HCT116 (cell line): ENCODE measurements around the gene GSTA4. TPM values are rescaled to one million over a fixed set of nuclear protein-coding genes. Genes with fewer than 3 reads are reported as not detected.

Experiments
- ATAC-seq: fragments of 200-7000 bp; cut with Tn5 transposase; 2 replicates; pipeline ENCODE4 v1.9.1; 2020; ENCODE audit warnings: mild to moderate bottlenecking, moderate library complexity
- BruUV-seq: library from RNA; stranded (reverse); fragments of 400-500 nt; replicated peaks from 2 replicates; lab custom pipeline; 2021; lab: Mats Ljungman, UMichigan
- CTCF ChIA-PET: fragments of 300-600 bp; sonication (Branson Sonifier 250); formaldehyde crosslinking; loops from one replicate; lab custom pipeline; 2021; ENCODE audit warnings: antibody characterized with exemption; lab: Charles Lee
- POLR2A ChIA-PET: fragments of 300-600, 350-600 bp; sonication (Branson Sonifier 250); formaldehyde crosslinking; loops from one replicate; lab custom pipeline; 2021; ENCODE audit warnings: antibody characterized with exemption; lab: Charles Lee
- RAD21 ChIA-PET, 2 experiments: fragments of 300-600 bp; sonication (Branson Sonifier 250); formaldehyde crosslinking; loops; one replicate each; lab custom pipeline; 2023; ENCODE audit warnings: low total read pairs in 2 of 2; ENCODE audit not compliant: uncharacterized antibody in 2 of 2, unreplicated experiment in 2 of 2, low non-redundant PET in 1 of 2; lab: Charles Lee
- DNase-seq: peaks from one replicate; pipeline ENCODE4 v3.0.0-alpha.2; 2010; ENCODE audit warnings: low read depth, low spot score
- H2AFZ ChIP-seq: fragments of 200-600 bp; shearing (Covaris generic), sonication (generic); 2 replicates; pipeline ENCODE4 v1.6.1; 2017; ENCODE audit warnings: low read depth, mixed run types, mixed read lengths, antibody characterized with exemption, low read length; ENCODE audit not compliant: poor library complexity, severe bottlenecking
- H3K27ac ChIP-seq: 2 replicates; pipeline ENCODE4 v1.5.1; 2012; ENCODE audit warnings: low read depth, low read length
- H3K27me3 ChIP-seq: fragments of 200-600 bp; sonication (generic); 2 replicates; pipeline ENCODE4 v1.6.1; 2016; ENCODE audit warnings: mixed run types, low read length, mixed read lengths; ENCODE audit not compliant: insufficient read depth
- H3K36me3 ChIP-seq, 2 experiments: fragments of 200-500 bp in 1 of 2; fragments of 200-600 bp in 1 of 2; sonication (Bioruptor generic) in 1 of 2; sonication (generic) in 1 of 2; 2 replicates each; pipeline versions ENCODE4 v1.5.1 to v1.6.1; 2014 to 2016; ENCODE audit warnings: low read length in 2 of 2, inconsistent platforms in 1 of 2, mixed read lengths in 1 of 2, mixed run types in 1 of 2; ENCODE audit not compliant: insufficient read depth in 2 of 2, control insufficient read depth in 1 of 2
- H3K4me1 ChIP-seq, 2 experiments: fragments of 200-600 bp in 1 of 2; sonication (generic) in 1 of 2; 2 replicates each; pipeline versions ENCODE4 v1.5.1 to v1.6.1; 2012 to 2017; ENCODE audit warnings: low read length in 2 of 2, inconsistent platforms in 1 of 2, mild to moderate bottlenecking in 1 of 2, mixed read lengths in 1 of 2, mixed run types in 1 of 2, moderate library complexity in 1 of 2; ENCODE audit not compliant: insufficient read depth in 2 of 2, control insufficient read depth in 1 of 2
- H3K4me2 ChIP-seq: fragments of 200-600 bp; sonication (generic); 2 replicates; pipeline ENCODE4 v1.6.1; 2017; ENCODE audit warnings: mixed run types, low read length, mixed read lengths
- H3K4me3 ChIP-seq, 2 experiments: fragments of 200-600 bp in 1 of 2; sonication (generic) in 1 of 2; replicated peaks in 1 of 2; 2 replicates each; pipeline ENCODE4 v1.5.1; 2011 to 2016; ENCODE audit warnings: low read length in 2 of 2, control low read depth in 1 of 2, low read depth in 1 of 2, mild to moderate bottlenecking in 1 of 2, mixed read lengths in 1 of 2, mixed run types in 1 of 2
- H3K79me2 ChIP-seq: fragments of 200-600 bp; sonication (generic); 2 replicates; pipeline ENCODE4 v1.6.1; 2017; ENCODE audit warnings: mild to moderate bottlenecking, mixed run types, low read length, moderate library complexity, mixed read lengths; ENCODE audit not compliant: insufficient read depth
- H3K9ac ChIP-seq: fragments of 200-600 bp; sonication (generic); 2 replicates; pipeline ENCODE4 v1.6.1; 2016; ENCODE audit warnings: low read length, mixed read lengths
- H3K9me2 ChIP-seq: fragments of 200-600 bp; sonication (generic), shearing (Covaris generic); 2 replicates; pipeline ENCODE4 v1.6.1; 2017; ENCODE audit warnings: mixed run types, mild to moderate bottlenecking, moderate library complexity; ENCODE audit not compliant: insufficient read depth
- H3K9me3 ChIP-seq, 2 experiments: fragments of 200-500 bp in 1 of 2; fragments of 200-600 bp in 1 of 2; sonication (Bioruptor generic) in 1 of 2; sonication (generic) in 1 of 2; 2 replicates each; pipeline ENCODE4 v1.6.1; 2014 to 2017; ENCODE audit warnings: low read length in 2 of 2, mixed read lengths in 2 of 2, inconsistent platforms in 1 of 2, low read depth in 1 of 2, mild to moderate bottlenecking in 1 of 2, mixed run types in 1 of 2, moderate library complexity in 1 of 2; ENCODE audit not compliant: control insufficient read depth in 1 of 2, insufficient read depth in 1 of 2
- H4K20me1 ChIP-seq: fragments of 200-600 bp; sonication (generic), shearing (Covaris generic); 2 replicates; pipeline ENCODE4 v1.6.1; 2017; ENCODE audit warnings: mixed run types, mild to moderate bottlenecking, moderate library complexity; ENCODE audit not compliant: insufficient read depth
- CEBPB ChIP-seq: IDR thresholded peaks from 2 replicates; pipeline ENCODE4 v1.6.1; 2012; ENCODE audit warnings: low read depth
- EZH2 ChIP-seq: fragments of 200-600 bp; sonication (generic); IDR thresholded peaks from 2 replicates; pipeline ENCODE4 v1.6.1; 2017; ENCODE audit warnings: antibody characterized with exemption, mixed run types
- FOSL1 ChIP-seq: IDR thresholded peaks from 2 replicates; pipeline ENCODE4 v1.6.1; 2012; ENCODE audit warnings: low read depth
- JUND ChIP-seq: IDR thresholded peaks from 2 replicates; pipeline ENCODE4 v1.6.1; 2012
- POLR2A ChIP-seq: IDR thresholded peaks from 2 replicates; pipeline ENCODE4 v1.7.0; 2011; ENCODE audit warnings: borderline replicate concordance; ENCODE audit not compliant: insufficient read depth, insufficient read length; ENCODE audit errors: extremely low read depth
- POLR2AphosphoS5 ChIP-seq: IDR thresholded peaks from 2 replicates; pipeline ENCODE4 v1.6.1; 2011; ENCODE audit warnings: mild to moderate bottlenecking, low read depth, low read length, moderate library complexity
- RAD21 ChIP-seq: IDR thresholded peaks from 2 replicates; pipeline ENCODE4 v1.6.1; 2012; ENCODE audit warnings: low read depth, mild to moderate bottlenecking
- SIN3A ChIP-seq: IDR thresholded peaks from 2 replicates; pipeline ENCODE4 v1.6.1; 2012; ENCODE audit warnings: low read depth
- SP1 ChIP-seq: IDR thresholded peaks from 2 replicates; pipeline ENCODE4 v1.6.1; 2012; ENCODE audit warnings: low read depth
- SRF ChIP-seq: IDR thresholded peaks from 2 replicates; pipeline ENCODE4 v1.6.1; 2012; ENCODE audit warnings: low read depth
- TCF7L2 ChIP-seq: IDR thresholded peaks from 2 replicates; pipeline ENCODE4 v1.7.0; 2011; ENCODE audit warnings: borderline replicate concordance, inconsistent platforms; ENCODE audit not compliant: insufficient read depth, insufficient read length; ENCODE audit errors: extremely low read depth
- ZFX ChIP-seq: fragments of 450-650 bp; IDR thresholded peaks from 2 replicates; pipeline ENCODE4 v1.6.1; 2017
- intact Hi-C: fragments of 100-400 bp; cut with micrococcal nuclease; formaldehyde crosslinking; loops from 2 replicates; pipeline ENCODE4 v1.10.0; 2022
- total RNA-seq: library from RNA; stranded (reverse); gene quantifications from one replicate; pipeline ENCODE4 v1.2.1, GENCODE V29; 2021; ENCODE audit not compliant: unreplicated experiment
- TF ChIP-seq, protein P1 (sequence below): IDR thresholded peaks from 2 replicates; pipeline ENCODE4 v1.6.1; 2012
- TF ChIP-seq, protein P2 (sequence below): IDR thresholded peaks from 2 replicates; pipeline ENCODE4 v1.6.1; 2011; ENCODE audit warnings: mild to moderate bottlenecking, low read length, moderate library complexity; ENCODE audit not compliant: insufficient replicate concordance; ENCODE audit errors: extremely low read depth

GSTA4 gene
- total RNA-seq, 1 experiment from 2014 or later, result 2.2 TPM

DNA sequence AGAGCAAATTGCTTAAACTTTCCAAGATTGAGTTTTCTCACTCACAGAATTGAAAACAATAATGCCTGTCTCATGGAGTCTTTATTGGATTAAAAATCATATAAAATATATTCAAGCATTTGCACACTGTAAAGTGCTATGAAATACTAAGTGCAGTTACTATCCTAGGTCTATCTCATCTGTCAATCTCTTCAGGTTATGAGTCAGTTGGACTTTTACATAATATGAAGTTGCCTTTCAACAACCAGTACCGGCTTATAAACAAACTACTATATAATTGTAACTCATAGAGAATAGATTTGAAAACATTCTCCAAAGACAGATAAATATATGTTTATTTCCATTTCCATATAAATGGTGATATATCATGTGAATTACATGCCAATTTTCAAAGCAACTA lies 20.4 kb upstream of the GSTA4 start (continued):
- TF ChIP-seq SP1, result no peak
- no peak for TF ChIP-seq SIN3A
- TF ChIP-seq POLR2A, result no peak
- TF ChIP-seq FOSL1, result no peak
- no peak for TF ChIP-seq TCF7L2
- no peak for TF ChIP-seq POLR2AphosphoS5
- no peak for TF ChIP-seq EZH2

DNA sequence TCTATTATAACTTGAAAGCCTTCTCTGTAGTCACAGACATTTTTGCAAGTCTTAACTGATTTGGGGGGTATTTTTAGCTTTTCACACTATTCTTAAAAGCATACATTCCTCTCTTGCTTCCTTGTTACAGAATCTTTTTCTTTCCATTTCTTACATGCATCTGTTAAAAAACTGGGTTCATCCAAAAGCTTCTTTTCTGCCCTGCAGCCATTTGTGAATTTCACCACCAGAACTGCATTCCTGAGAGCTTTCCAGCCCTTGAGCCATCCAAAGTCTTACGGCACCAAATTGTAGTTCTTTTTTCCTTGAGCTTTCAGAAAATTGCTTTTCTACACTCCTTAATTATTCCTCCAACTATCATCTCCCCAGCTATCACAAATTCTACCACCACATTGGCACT lies 19.7 kb upstream of the GSTA4 start:
- BruUV-seq, result no TSS peak
- DNase-seq (no peak), ATAC-seq (no peak)
- H3K4me2 ChIP-seq, result no peak overlapping the region
- H3K9ac ChIP-seq, result no peak overlapping the region
- no peak overlapping the region for H3K27ac ChIP-seq
- intact Hi-C loops, result no loop called here
- H3K4me3 ChIP-seq, result no peak overlapping the region
- no peaks in the 10 kb centered on the region for H3K4me1 ChIP-seq
- POLR2A ChIA-PET, result no interaction called here
- RAD21 ChIA-PET, result no interaction called here
- no peaks in the 10 kb centered on the region for H3K79me2 ChIP-seq
- no peak overlapping the region for H2AFZ ChIP-seq
- peaks cover 0 to 16% of the 10 kb centered on the region in 2 experiments; a peak in 2 of 4 replicates for H3K36me3 ChIP-seq
- TF ChIP-seq POLR2AphosphoS5 (no peak), SIN3A (no peak), ZFX (no peak), SRF (no peak), FOSL1 (no peak), JUND (no peak), POLR2A (no peak), RAD21 (no peak), CEBPB (no peak)
- TF ChIP-seq, protein P1, sequence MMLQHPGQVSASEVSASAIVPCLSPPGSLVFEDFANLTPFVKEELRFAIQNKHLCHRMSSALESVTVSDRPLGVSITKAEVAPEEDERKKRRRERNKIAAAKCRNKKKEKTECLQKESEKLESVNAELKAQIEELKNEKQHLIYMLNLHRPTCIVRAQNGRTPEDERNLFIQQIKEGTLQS, result no peak
- TF ChIP-seq, protein P2, sequence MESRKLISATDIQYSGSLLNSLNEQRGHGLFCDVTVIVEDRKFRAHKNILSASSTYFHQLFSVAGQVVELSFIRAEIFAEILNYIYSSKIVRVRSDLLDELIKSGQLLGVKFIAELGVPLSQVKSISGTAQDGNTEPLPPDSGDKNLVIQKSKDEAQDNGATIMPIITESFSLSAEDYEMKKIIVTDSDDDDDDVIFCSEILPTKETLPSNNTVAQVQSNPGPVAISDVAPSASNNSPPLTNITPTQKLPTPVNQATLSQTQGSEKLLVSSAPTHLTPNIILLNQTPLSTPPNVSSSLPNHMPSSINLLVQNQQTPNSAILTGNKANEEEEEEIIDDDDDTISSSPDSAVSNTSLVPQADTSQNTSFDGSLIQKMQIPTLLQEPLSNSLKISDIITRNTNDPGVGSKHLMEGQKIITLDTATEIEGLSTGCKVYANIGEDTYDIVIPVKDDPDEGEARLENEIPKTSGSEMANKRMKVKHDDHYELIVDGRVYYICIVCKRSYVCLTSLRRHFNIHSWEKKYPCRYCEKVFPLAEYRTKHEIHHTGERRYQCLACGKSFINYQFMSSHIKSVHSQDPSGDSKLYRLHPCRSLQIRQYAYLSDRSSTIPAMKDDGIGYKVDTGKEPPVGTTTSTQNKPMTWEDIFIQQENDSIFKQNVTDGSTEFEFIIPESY, result no peak
- H3K9me3 ChIP-seq, result no peaks in the 10 kb centered on the region
- H3K9me2 ChIP-seq, result no peaks in the 10 kb centered on the region
- H3K27me3 ChIP-seq, result no peaks in the 10 kb centered on the region
- CTCF ChIA-PET, result no interaction called here
- no peaks in the 10 kb centered on the region for H4K20me1 ChIP-seq
